Measurements from ENCODE around the gene DSCAM. TPM values are rescaled to one million over a fixed set of nuclear protein-coding genes. Genes with fewer than 3 reads are reported as not detected.

DSCAM gene
- total and polyA plus RNA-seq, 2 experiments from 2014 or later: not detected

DNA sequence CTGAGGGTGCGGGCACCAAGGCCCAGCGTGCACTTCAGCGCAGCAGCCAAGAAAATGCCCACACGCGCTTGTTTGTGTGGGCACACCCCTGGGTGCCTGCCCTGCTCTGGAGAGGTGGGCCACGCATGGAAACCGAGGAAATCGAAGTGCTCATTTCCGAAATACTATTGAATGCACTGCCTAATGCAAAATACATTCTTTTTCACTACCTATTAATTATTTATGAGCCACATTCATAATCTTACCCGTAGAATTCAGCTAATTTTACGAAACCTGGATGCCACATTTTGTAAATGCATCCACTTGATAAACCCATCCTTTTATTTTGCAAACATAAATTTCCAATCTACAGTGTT, 4.8 kb downstream of the DSCAM start:
- no peak overlapping the region for H3K4me2 ChIP-seq (ENCODE audit: unreplicated experiment)
- in situ Hi-C loops (cut with MboI): no loop called here
- no peaks in the 10 kb centered on the region for H4K20me1 ChIP-seq (ENCODE audit: insufficient read depth)
- H3K9me2 ChIP-seq (ENCODE audit: insufficient read depth): no peaks in the 10 kb centered on the region
- H3K4me1 ChIP-seq (ENCODE audit: insufficient read depth): no peaks in the 10 kb centered on the region
- no peaks in the 10 kb centered on the region for H3K36me3 ChIP-seq (ENCODE audit: low read depth)
- DNase-seq: no peak
- H3K27ac ChIP-seq: no peak overlapping the region
- H3F3A ChIP-seq (ENCODE audit: insufficient read depth): no peaks in the 10 kb centered on the region
- no peak overlapping the region for H2AFZ ChIP-seq
- H3K9me3 ChIP-seq (ENCODE audit: low read depth): no peaks in the 10 kb centered on the region
- H3K27me3 ChIP-seq (replicated peaks; ENCODE audit: insufficient read depth): no peaks in the 10 kb centered on the region
- no peak for TF ChIP-seq EZH2 (IDR thresholded peaks at IDR 0.05; ENCODE audit: insufficient read depth, poor library complexity, severe bottlenecking)
- no peak for TF ChIP-seq EZH2phosphoT487 (IDR thresholded peaks at IDR 0.05; ENCODE audit: insufficient read depth, low read depth)
- no peak overlapping the region for H3K9ac ChIP-seq
- WGBS, 2 experiments (ENCODE audit: low coverage in 1 of 2, low lambda C conversion rate in 2 of 2, missing lambda C conversion rate in 2 of 2): 47 to 51% methylated on average over 11 of the region's 11 CpGs
- no peak overlapping the region for H3K4me3 ChIP-seq
- no peaks in the 10 kb centered on the region for H3K79me2 ChIP-seq (ENCODE audit: insufficient read depth)

- Histone ChIP-seq H3K27ac (no peak overlapping the region), H3K4me3 (no peak overlapping the region), H3K36me3 (ENCODE audit: low read depth) (no peaks in the 10 kb centered on the region), H3F3A (ENCODE audit: insufficient read depth) (no peaks in the 10 kb centered on the region), H3K4me1 (ENCODE audit: insufficient read depth) (no peaks in the 10 kb centered on the region), H4K20me1 (ENCODE audit: insufficient read depth) (no peaks in the 10 kb centered on the region), H3K27me3 (replicated peaks; ENCODE audit: insufficient read depth) (no peaks in the 10 kb centered on the region), H3K4me2 (ENCODE audit: unreplicated experiment) (no peak overlapping the region), H3K9ac (no peak overlapping the region), H3K9me3 (ENCODE audit: low read depth) (no peaks in the 10 kb centered on the region), H2AFZ (no peak overlapping the region), H3K9me2 (ENCODE audit: insufficient read depth) (no peaks in the 10 kb centered on the region), H3K79me2 (ENCODE audit: insufficient read depth) (no peaks in the 10 kb centered on the region)
- WGBS, 2 experiments (ENCODE audit: low coverage in 1 of 2, low lambda C conversion rate in 2 of 2, missing lambda C conversion rate in 2 of 2): 4 to 5% methylated on average over 38 to 39 of the region's 39 CpGs
- TF ChIP-seq EZH2 (IDR thresholded peaks at IDR 0.05; ENCODE audit: insufficient read depth, poor library complexity, severe bottlenecking) (no peak), EZH2phosphoT487 (IDR thresholded peaks at IDR 0.05; ENCODE audit: insufficient read depth, low read depth) (no peak)
- DNase-seq: no peak
- in situ Hi-C loops (cut with MboI): no loop called here
Measured at GRCh38 chr21:40841524-40842196, 5.3 kb downstream of the DSCAM start.

DNA sequence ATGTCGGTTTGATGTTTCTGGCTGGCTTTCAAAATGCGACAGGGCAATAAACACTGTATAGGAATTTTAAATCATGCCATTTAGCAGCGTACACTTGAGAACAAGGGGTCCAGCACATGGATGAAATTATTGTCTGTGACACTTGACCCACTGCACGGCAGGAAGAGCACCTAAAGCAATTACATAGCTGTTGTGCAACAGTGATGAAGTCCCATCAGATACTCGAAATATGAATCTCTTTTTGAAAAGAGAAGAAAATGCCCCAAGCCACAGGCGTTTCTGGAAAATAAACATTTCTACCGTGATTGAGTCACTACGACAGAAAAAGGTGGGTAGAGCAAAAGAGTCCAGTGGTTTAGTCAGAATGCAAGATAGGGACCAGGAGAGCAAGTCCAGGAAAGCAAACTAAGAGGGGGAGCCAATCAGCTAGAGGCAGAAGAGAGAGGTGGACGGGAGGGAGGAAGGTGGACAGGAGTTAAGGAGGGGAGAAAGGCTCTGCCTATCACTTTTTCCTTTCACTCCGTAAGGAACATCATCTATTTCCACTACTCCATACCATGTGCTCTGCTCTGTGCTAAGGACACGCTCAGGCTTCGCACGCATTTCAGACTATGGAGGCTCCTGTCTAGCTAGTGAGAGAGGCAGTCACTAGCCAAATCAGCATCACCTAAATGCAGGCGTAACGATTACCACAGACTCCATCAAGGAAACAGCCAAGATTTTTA, 6.4 kb downstream of the DSCAM start:
- no peaks in the 10 kb centered on the region for H3K4me1 ChIP-seq (ENCODE audit: insufficient read depth)
- no peak overlapping the region for H2AFZ ChIP-seq
- H3K36me3 ChIP-seq (ENCODE audit: low read depth): no peaks in the 10 kb centered on the region
- in situ Hi-C loops (cut with MboI): no loop called here
- H3K27me3 ChIP-seq (replicated peaks; ENCODE audit: insufficient read depth): no peaks in the 10 kb centered on the region
- no peak for DNase-seq
- no peaks in the 10 kb centered on the region for H3F3A ChIP-seq (ENCODE audit: insufficient read depth)
- H3K9me3 ChIP-seq (ENCODE audit: low read depth): no peaks in the 10 kb centered on the region
- H3K4me3 ChIP-seq: no peak overlapping the region
- no peaks in the 10 kb centered on the region for H4K20me1 ChIP-seq (ENCODE audit: insufficient read depth)
- no peaks in the 10 kb centered on the region for H3K79me2 ChIP-seq (ENCODE audit: insufficient read depth)
- TF ChIP-seq EZH2 (IDR thresholded peaks at IDR 0.05; ENCODE audit: insufficient read depth, poor library complexity, severe bottlenecking) (no peak), EZH2phosphoT487 (IDR thresholded peaks at IDR 0.05; ENCODE audit: insufficient read depth, low read depth) (no peak)
- H3K9ac ChIP-seq: no peak overlapping the region
- H3K27ac ChIP-seq: no peak overlapping the region
- 54% methylated on average over 15 of the region's 15 CpGs for WGBS, 2 experiments (ENCODE audit: low coverage in 1 of 2, low lambda C conversion rate in 2 of 2, missing lambda C conversion rate in 2 of 2)
- H3K4me2 ChIP-seq (ENCODE audit: unreplicated experiment): no peak overlapping the region
- H3K9me2 ChIP-seq (ENCODE audit: insufficient read depth): no peaks in the 10 kb centered on the region

GRCh38 chr21:40839521-40839920, 7.4 kb downstream of the DSCAM start:
- Histone ChIP-seq H2AFZ (no peak overlapping the region), H3K79me2 (ENCODE audit: insufficient read depth) (no peaks in the 10 kb centered on the region), H3K4me2 (ENCODE audit: unreplicated experiment) (no peak overlapping the region), H3K27ac (no peak overlapping the region), H4K20me1 (ENCODE audit: insufficient read depth) (no peaks in the 10 kb centered on the region), H3K4me1 (ENCODE audit: insufficient read depth) (no peaks in the 10 kb centered on the region), H3K9me2 (ENCODE audit: insufficient read depth) (no peaks in the 10 kb centered on the region), H3K27me3 (replicated peaks; ENCODE audit: insufficient read depth) (no peaks in the 10 kb centered on the region), H3K36me3 (ENCODE audit: low read depth) (no peaks in the 10 kb centered on the region), H3K4me3 (no peak overlapping the region), H3K9me3 (ENCODE audit: low read depth) (no peaks in the 10 kb centered on the region), H3F3A (ENCODE audit: insufficient read depth) (no peaks in the 10 kb centered on the region), H3K9ac (no peak overlapping the region)
- WGBS, 2 experiments (ENCODE audit: low coverage in 1 of 2, low lambda C conversion rate in 2 of 2, missing lambda C conversion rate in 2 of 2): 13 to 21% methylated on average over 2 of the region's 2 CpGs
- in situ Hi-C loops (cut with MboI): no loop called here
- TF ChIP-seq EZH2 (IDR thresholded peaks at IDR 0.05; ENCODE audit: insufficient read depth, poor library complexity, severe bottlenecking): no peak
- no peak for TF ChIP-seq EZH2phosphoT487 (IDR thresholded peaks at IDR 0.05; ENCODE audit: insufficient read depth, low read depth)
- DNase-seq: no peak
